ENCODE data around the gene AKT3. TPM values are rescaled to one million over a fixed set of nuclear protein-coding genes. Genes with fewer than 3 reads are reported as not detected.

Gene AKT3
- total RNA-seq, 2 donors from 2014 or later: 27.6 to 42.9 TPM

Other genes starting within 250 kb of the AKT3 start
- 10 to 100 TPM; 21.4 to 24.0 TPM for gene ZBTB18, start 201.0 kb upstream of the AKT3 start, total RNA-seq